Fibroblast of lung (primary cell): ENCODE results near the gene NAA80. TPM values are rescaled to one million over a fixed set of nuclear protein-coding genes. Genes with fewer than 3 reads are reported as not detected.

Source experiments
- DNase-seq, 2 donors: peaks; one replicate each; pipeline versions ENCODE4 v3.0.0 to v3.0.0-alpha.2; 2010; ENCODE audit warnings: low read depth in 2 of 2
- H2AFZ ChIP-seq: 2 replicates; pipeline ENCODE4 v1.5.1; 2012; ENCODE audit warnings: low read length, control low read depth, inconsistent platforms
- H3K27ac ChIP-seq: 2 replicates; pipeline ENCODE4 v1.5.1; 2011; ENCODE audit warnings: low read length, control low read depth; ENCODE audit not compliant: insufficient read depth
- H3K27me3 ChIP-seq: 2 replicates; pipeline ENCODE4 v1.5.1; 2011; ENCODE audit warnings: mild to moderate bottlenecking, low read length; ENCODE audit not compliant: control insufficient read depth, insufficient read depth
- H3K36me3 ChIP-seq: 2 replicates; pipeline ENCODE4 v1.5.1; 2011; ENCODE audit warnings: low read length; ENCODE audit not compliant: control insufficient read depth, insufficient read depth
- H3K4me1 ChIP-seq: 2 replicates; pipeline ENCODE4 v1.5.1; 2011; ENCODE audit warnings: low read length; ENCODE audit not compliant: control insufficient read depth, insufficient read depth; ENCODE audit errors: extremely low read depth
- H3K4me2 ChIP-seq: 2 replicates; pipeline ENCODE4 v1.5.1; 2011; ENCODE audit warnings: low read length, control low read depth; ENCODE audit not compliant: insufficient read depth; ENCODE audit errors: extremely low read depth
- H3K4me3 ChIP-seq, 4 experiments: fragments of 200-600 bp in 1 of 4; sonication (generic) in 1 of 4; replicated peaks in 1 of 4; 2 replicates each; pipeline ENCODE4 v1.5.1; 2011 to 2016; ENCODE audit warnings: low read length in 4 of 4, low read depth in 3 of 4, mild to moderate bottlenecking in 3 of 4, control low read depth in 2 of 4, inconsistent platforms in 1 of 4, mixed read lengths in 1 of 4; ENCODE audit not compliant: insufficient read depth in 1 of 4; ENCODE audit errors: control extremely low read depth in 1 of 4
- H3K79me2 ChIP-seq: 2 replicates; pipeline ENCODE4 v1.5.1; 2012; ENCODE audit warnings: mild to moderate bottlenecking, low read length, inconsistent platforms; ENCODE audit not compliant: control insufficient read depth, insufficient read depth
- H3K9ac ChIP-seq: 2 replicates; pipeline ENCODE4 v1.5.1; 2011; ENCODE audit warnings: mild to moderate bottlenecking, low read length, control low read depth; ENCODE audit not compliant: insufficient read depth
- H3K9me3 ChIP-seq: 2 replicates; pipeline ENCODE4 v1.5.1; 2012; ENCODE audit warnings: low read depth, low read length; ENCODE audit not compliant: control insufficient read depth, insufficient read depth
- H4K20me1 ChIP-seq: 2 replicates; pipeline ENCODE4 v1.5.1; 2011; ENCODE audit warnings: low read length; ENCODE audit not compliant: control insufficient read depth, insufficient read depth; ENCODE audit errors: extremely low read depth
- EZH2 ChIP-seq: IDR thresholded peaks from 2 replicates; pipeline ENCODE4 v1.5.1; 2012; ENCODE audit warnings: low read length, control low read depth, mild to moderate bottlenecking; ENCODE audit errors: missing control alignments
- polyA plus RNA-seq, 2 donors: library from polyadenylated mRNA; depleted of rRNA in 1 of 2; stranded (reverse) in 1 of 2; unstranded in 1 of 2; fragments of >200 nt; gene quantifications; 2 replicates each; pipeline ENCODE4 v1.2.1, GENCODE V29; 2011 to 2012; ENCODE audit warnings: missing spikeins in 1 of 2
- total RNA-seq: library from RNA; depleted of rRNA; stranded (reverse); fragments of >200 nt; gene quantifications from 2 replicates; pipeline ENCODE4 v1.2.1, GENCODE V29; 2014
- TF ChIP-seq, protein P1 (sequence below), 2 donors: IDR thresholded peaks in 1 of 2; conservative IDR thresholded peaks in 1 of 2; 1 replicate in 1 of 2; 2 replicates in 1 of 2; pipeline ENCODE4 v1.5.1; 2011 to 2012; ENCODE audit warnings: low read length in 2 of 2, control low read depth in 1 of 2, inconsistent platforms in 1 of 2, low read depth in 1 of 2, mild to moderate bottlenecking in 1 of 2

Gene NAA80
- total and polyA plus RNA-seq, 2 donors (not counting 1 experiment from before 2014, with no cell fraction given): 3.1 to 3.8 TPM

DNA sequence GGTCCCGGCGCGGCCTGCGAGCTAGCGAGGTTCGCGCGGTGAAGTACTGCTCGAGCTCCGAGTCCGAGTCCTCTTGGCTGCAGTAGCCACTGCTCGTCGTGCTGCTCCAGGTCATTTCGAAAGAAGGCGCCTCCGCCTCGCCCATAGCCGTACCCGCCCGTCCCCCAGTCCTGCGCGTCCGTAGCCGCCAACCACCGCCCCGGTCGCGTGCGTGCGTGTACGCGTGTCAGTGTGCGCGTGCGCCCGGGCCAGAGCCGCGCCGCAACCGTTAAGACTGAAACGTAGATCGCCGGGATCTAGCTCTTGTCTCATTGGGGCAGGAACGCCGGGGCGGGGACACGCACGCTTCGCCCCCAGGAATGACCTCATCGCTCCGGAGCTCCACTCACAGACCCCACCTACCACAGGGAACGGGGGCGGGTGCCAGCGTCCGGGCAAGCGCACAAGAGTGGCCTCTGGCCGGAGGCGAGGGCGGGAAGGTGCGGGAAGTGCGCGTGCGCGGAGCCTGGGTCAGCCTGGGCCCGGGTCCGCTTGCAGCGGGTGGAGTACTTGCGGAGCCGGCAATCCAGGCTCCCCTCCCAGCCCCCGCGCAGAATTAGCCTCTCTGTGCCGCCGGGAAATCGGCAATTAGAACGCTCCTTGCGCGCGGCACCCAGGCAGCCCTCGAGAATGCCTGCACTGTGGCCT, 38.1 kb upstream of the NAA80 start:
- DNase-seq: peak; percentile 99
- H2AFZ ChIP-seq: peak overlapping the region; percentile 55
- peaks cover 20% of the 10 kb centered on the region for H3K4me1 ChIP-seq
- peak overlapping the region; percentile 76 for H3K4me2 ChIP-seq
- peak overlapping the region; percentile 79 to 95 (median 88) for H3K4me3 ChIP-seq
- H3K36me3 ChIP-seq: no peaks in the 10 kb centered on the region
- TF ChIP-seq EZH2: no peak
- TF ChIP-seq, protein P1, sequence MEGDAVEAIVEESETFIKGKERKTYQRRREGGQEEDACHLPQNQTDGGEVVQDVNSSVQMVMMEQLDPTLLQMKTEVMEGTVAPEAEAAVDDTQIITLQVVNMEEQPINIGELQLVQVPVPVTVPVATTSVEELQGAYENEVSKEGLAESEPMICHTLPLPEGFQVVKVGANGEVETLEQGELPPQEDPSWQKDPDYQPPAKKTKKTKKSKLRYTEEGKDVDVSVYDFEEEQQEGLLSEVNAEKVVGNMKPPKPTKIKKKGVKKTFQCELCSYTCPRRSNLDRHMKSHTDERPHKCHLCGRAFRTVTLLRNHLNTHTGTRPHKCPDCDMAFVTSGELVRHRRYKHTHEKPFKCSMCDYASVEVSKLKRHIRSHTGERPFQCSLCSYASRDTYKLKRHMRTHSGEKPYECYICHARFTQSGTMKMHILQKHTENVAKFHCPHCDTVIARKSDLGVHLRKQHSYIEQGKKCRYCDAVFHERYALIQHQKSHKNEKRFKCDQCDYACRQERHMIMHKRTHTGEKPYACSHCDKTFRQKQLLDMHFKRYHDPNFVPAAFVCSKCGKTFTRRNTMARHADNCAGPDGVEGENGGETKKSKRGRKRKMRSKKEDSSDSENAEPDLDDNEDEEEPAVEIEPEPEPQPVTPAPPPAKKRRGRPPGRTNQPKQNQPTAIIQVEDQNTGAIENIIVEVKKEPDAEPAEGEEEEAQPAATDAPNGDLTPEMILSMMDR (conservative IDR thresholded peaks at IDR 0.05 in 1 of 2, IDR thresholded peaks at IDR 0.05 in 1 of 2; ENCODE audit: low read depth in 1 of 2, low read length in 2 of 2): no peak
- no peaks in the 10 kb centered on the region for H4K20me1 ChIP-seq
- peaks cover 62% of the 10 kb centered on the region for H3K79me2 ChIP-seq
- H3K9me3 ChIP-seq: no peaks in the 10 kb centered on the region
- peak overlapping the region; percentile 97 for H3K27ac ChIP-seq
- no peaks in the 10 kb centered on the region for H3K27me3 ChIP-seq
- peak overlapping the region; percentile 96 for H3K9ac ChIP-seq

DNA sequence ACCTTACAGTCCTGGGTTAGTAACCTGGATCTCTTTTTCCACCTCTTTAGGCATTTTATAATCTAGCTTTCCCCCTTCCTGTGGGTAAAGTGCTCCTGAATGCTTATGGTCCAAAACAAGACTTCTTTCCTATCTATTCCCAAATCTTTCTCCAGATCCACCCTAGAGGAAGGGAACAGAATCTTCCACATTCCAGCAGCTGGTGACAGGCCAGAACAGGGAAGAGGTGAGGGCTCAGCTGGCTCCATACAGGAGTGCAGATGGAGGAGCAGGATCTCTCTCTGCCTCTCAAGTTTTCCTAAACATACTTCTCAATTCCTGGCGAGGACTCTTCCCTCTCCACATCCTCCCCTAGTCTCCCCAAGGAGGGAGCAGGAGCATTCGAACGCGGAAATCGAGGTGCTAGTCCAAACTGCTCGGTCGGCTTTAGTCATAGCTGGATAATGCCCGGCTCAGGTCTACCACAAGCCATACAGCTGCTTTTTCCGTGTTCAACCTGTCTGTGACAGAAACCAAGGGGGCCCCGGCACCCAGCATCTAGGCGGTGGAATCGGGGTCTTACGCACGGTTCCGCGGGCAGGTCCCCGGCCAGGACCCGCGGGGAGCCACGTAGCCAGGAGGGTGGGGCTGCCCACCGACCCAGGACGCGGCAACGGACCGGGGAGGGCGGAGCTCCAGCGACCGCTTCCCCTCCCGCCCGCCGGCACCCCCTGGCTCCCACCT, 37.4 kb upstream of the NAA80 start:
- peaks cover 69% of the 10 kb centered on the region for H3K79me2 ChIP-seq
- H3K4me2 ChIP-seq: peak overlapping the region; percentile 75

More for the DNA sequence above, 37.4 kb upstream of the NAA80 start:
- H3K4me3 ChIP-seq: peak overlapping the region; percentile 79 to 95 (median 88)
- TF ChIP-seq EZH2: no peak
- TF ChIP-seq, protein P1 (conservative IDR thresholded peaks at IDR 0.05 in 1 of 2, IDR thresholded peaks at IDR 0.05 in 1 of 2; ENCODE audit: low read depth in 1 of 2, low read length in 2 of 2): no peak
- H3K36me3 ChIP-seq: peaks cover 3% of the 10 kb centered on the region
- H2AFZ ChIP-seq: no peak overlapping the region
- peak overlapping the region; percentile 97 for H3K27ac ChIP-seq
- peak; percentile 26 to 31 for DNase-seq
- H3K4me1 ChIP-seq: peaks cover 20% of the 10 kb centered on the region
- peak overlapping the region; percentile 96 for H3K9ac ChIP-seq
- H4K20me1 ChIP-seq: no peaks in the 10 kb centered on the region
- no peaks in the 10 kb centered on the region for H3K9me3 ChIP-seq
- H3K27me3 ChIP-seq: no peaks in the 10 kb centered on the region
